Prostate gland (tissue), 2 donors: ENCODE measurements around the gene RENBP.

Experiments
- POLR2A ChIP-seq: fragments of 450-650 bp; IDR thresholded peaks from one replicate; pipeline ENCODE4 v1.6.1; 2016; ENCODE audit warnings: antibody characterized with exemption, mild to moderate bottlenecking
- POLR2AphosphoS5 ChIP-seq: sonication (generic); formaldehyde crosslinking; IDR thresholded peaks from one replicate; pipeline ENCODE4 v1.6.1; 2017; ENCODE audit warnings: antibody characterized with exemption
- TF ChIP-seq, protein P1 (sequence below), 4 experiments: fragments of 200-600 bp in 2 of 4; fragments of 450-650 bp in 2 of 4; sonication (generic) in 2 of 4; IDR thresholded peaks; 1 replicate in 3 of 4; 2 replicates in 1 of 4; pipeline ENCODE4 v1.5.1; 2016 to 2019; ENCODE audit warnings: antibody characterized with exemption in 4 of 4, mild to moderate bottlenecking in 2 of 4, moderate library complexity in 2 of 4

DNA sequence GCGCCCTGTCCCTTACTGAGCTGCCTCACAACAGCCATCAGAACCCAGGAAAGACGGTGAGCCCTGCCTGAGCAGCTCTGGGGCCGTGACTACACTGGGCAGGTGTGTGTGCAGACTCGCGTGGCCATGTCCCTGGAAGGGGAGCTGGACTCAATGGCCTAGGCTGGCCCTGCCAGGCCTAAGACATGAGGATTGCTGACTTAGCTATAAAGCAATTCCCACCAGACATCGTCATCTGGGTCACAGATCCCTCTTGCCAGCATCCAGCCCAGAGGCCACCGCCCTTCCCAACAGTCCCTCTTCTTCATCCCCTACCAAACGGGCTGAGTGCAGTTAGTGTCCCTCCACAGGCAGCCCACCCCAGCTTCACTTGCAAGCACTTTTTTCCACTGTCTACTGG, 13.3 kb downstream of the RENBP start:
- TF ChIP-seq, protein P1, sequence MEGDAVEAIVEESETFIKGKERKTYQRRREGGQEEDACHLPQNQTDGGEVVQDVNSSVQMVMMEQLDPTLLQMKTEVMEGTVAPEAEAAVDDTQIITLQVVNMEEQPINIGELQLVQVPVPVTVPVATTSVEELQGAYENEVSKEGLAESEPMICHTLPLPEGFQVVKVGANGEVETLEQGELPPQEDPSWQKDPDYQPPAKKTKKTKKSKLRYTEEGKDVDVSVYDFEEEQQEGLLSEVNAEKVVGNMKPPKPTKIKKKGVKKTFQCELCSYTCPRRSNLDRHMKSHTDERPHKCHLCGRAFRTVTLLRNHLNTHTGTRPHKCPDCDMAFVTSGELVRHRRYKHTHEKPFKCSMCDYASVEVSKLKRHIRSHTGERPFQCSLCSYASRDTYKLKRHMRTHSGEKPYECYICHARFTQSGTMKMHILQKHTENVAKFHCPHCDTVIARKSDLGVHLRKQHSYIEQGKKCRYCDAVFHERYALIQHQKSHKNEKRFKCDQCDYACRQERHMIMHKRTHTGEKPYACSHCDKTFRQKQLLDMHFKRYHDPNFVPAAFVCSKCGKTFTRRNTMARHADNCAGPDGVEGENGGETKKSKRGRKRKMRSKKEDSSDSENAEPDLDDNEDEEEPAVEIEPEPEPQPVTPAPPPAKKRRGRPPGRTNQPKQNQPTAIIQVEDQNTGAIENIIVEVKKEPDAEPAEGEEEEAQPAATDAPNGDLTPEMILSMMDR (IDR thresholded peaks at IDR 0.05) = no peak
- TF ChIP-seq POLR2A = no peak
- TF ChIP-seq POLR2AphosphoS5 = no peak
